CD14-positive monocyte (primary cell): ENCODE data around the gene WFDC8. TPM values are rescaled to one million over a fixed set of nuclear protein-coding genes. Genes with fewer than 3 reads are reported as not detected.

Experiments used
- DNase-seq, 3 donors: peaks; one replicate each; pipeline ENCODE4 v3.0.0-alpha.2; 2011 to 2022
- H2AFZ ChIP-seq: 2 replicates; pipeline ENCODE4 v1.6.0; 2012; ENCODE audit warnings: mild to moderate bottlenecking, low read depth, low read length, inconsistent platforms; ENCODE audit not compliant: insufficient read depth, poor library complexity, severe bottlenecking
- H3K27ac ChIP-seq, 2 donors: 1 replicate in 1 of 2; 2 replicates in 1 of 2; pipeline ENCODE4 v1.5.1; 2012 to 2013; ENCODE audit warnings: low read length in 2 of 2, control low read depth in 1 of 2, inconsistent platforms in 1 of 2, low read depth in 1 of 2, mild to moderate bottlenecking in 1 of 2
- H3K27me3 ChIP-seq, 2 donors: one replicate each; pipeline versions ENCODE4 v1.6.0 to v1.6.1; 2011 to 2013; ENCODE audit warnings: low read length in 2 of 2; ENCODE audit not compliant: control insufficient read depth in 2 of 2, insufficient read depth in 2 of 2
- H3K36me3 ChIP-seq, 2 donors: replicated peaks in 1 of 2; 1 replicate in 1 of 2; 2 replicates in 1 of 2; pipeline versions ENCODE4 v1.5.1 to v1.6.1; 2012 to 2013; ENCODE audit warnings: low read length in 2 of 2, control low read depth in 1 of 2, inconsistent platforms in 1 of 2, mild to moderate bottlenecking in 1 of 2; ENCODE audit not compliant: insufficient read depth in 2 of 2, control insufficient read depth in 1 of 2
- H3K4me1 ChIP-seq, 2 donors: 1 replicate in 1 of 2; 2 replicates in 1 of 2; pipeline versions ENCODE4 v1.5.1 to v1.6.1; 2012 to 2013; ENCODE audit warnings: low read length in 2 of 2, control low read depth in 1 of 2, inconsistent platforms in 1 of 2, mild to moderate bottlenecking in 1 of 2, moderate library complexity in 1 of 2; ENCODE audit not compliant: insufficient read depth in 2 of 2, control insufficient read depth in 1 of 2
- H3K4me2 ChIP-seq: replicated peaks from 2 replicates; pipeline ENCODE3; 2012; ENCODE audit warnings: low read length, moderate library complexity, mild to moderate bottlenecking; ENCODE audit not compliant: poor library complexity, severe bottlenecking; ENCODE audit errors: extremely low read depth
- H3K4me3 ChIP-seq, 3 experiments: fragments of 200-600 bp in 1 of 3; sonication (generic) in 1 of 3; replicated peaks in 1 of 3; 1 replicate in 2 of 3; 2 replicates in 1 of 3; pipeline ENCODE4 v1.5.1; 2011 to 2013; ENCODE audit warnings: low read length in 3 of 3, mild to moderate bottlenecking in 3 of 3, control low read depth in 2 of 3, low read depth in 2 of 3, inconsistent platforms in 1 of 3, moderate library complexity in 1 of 3
- H3K79me2 ChIP-seq: 2 replicates; pipeline ENCODE4 v1.6.0; 2012; ENCODE audit warnings: mild to moderate bottlenecking, control low read depth, inconsistent platforms, low read length, moderate library complexity; ENCODE audit not compliant: insufficient read depth
- H3K9ac ChIP-seq: 2 replicates; pipeline ENCODE4 v1.6.0; 2017; ENCODE audit warnings: low read length, mild to moderate bottlenecking; ENCODE audit not compliant: insufficient read depth, poor library complexity, severe bottlenecking
- H3K9me3 ChIP-seq, 2 donors: replicated peaks in 1 of 2; 1 replicate in 1 of 2; 2 replicates in 1 of 2; pipeline versions ENCODE4 v1.5.1 to v1.6.1; 2012 to 2013; ENCODE audit warnings: low read length in 2 of 2, control low read depth in 1 of 2; ENCODE audit not compliant: control insufficient read depth in 1 of 2, insufficient read depth in 1 of 2
- H4K20me1 ChIP-seq: 2 replicates; pipeline ENCODE4 v1.6.0; 2012; ENCODE audit warnings: mild to moderate bottlenecking, low read length, control low read depth, moderate library complexity; ENCODE audit not compliant: insufficient read depth
- H3K27ac Mint-ChIP-seq, 7 donors: one replicate each; pipeline ENCODE4 v1.8.0; 2020; ENCODE audit warnings: mild to moderate bottlenecking in 7 of 7, mixed read lengths in 7 of 7, moderate library complexity in 6 of 7, inconsistent platforms in 2 of 7
- H3K27me3 Mint-ChIP-seq, 3 donors: one replicate each; pipeline ENCODE4 v1.8.0; 2021 to 2022; ENCODE audit warnings: low read depth in 3 of 3, mild to moderate bottlenecking in 3 of 3, mixed read lengths in 3 of 3, moderate library complexity in 3 of 3, inconsistent platforms in 1 of 3
- H3K36me3 Mint-ChIP-seq, 2 donors: one replicate each; pipeline ENCODE4 v1.8.0; 2020; ENCODE audit warnings: mixed read lengths in 2 of 2, inconsistent platforms in 1 of 2, mild to moderate bottlenecking in 1 of 2
- H3K4me1 Mint-ChIP-seq: one replicate; pipeline ENCODE4 v1.8.0; 2020; ENCODE audit warnings: mild to moderate bottlenecking, mixed read lengths
- H3K4me3 Mint-ChIP-seq, 2 donors: one replicate each; pipeline ENCODE4 v1.8.0; 2020; ENCODE audit warnings: mild to moderate bottlenecking in 2 of 2, mixed read lengths in 2 of 2, moderate library complexity in 1 of 2
- H3K9me3 Mint-ChIP-seq, 7 donors: one replicate each; pipeline ENCODE4 v1.8.0; 2020 to 2022; ENCODE audit warnings: mixed read lengths in 7 of 7, mild to moderate bottlenecking in 6 of 7, moderate library complexity in 6 of 7, inconsistent platforms in 2 of 7
- CTCF ChIP-seq: fragments of 200-600 bp; IDR thresholded peaks from one replicate; pipeline ENCODE4 v1.8.0; 2022; ENCODE audit warnings: antibody characterized with exemption, mild to moderate bottlenecking
- WGBS: methylation state at CpG from one replicate; pipeline ENCODE4 v1.1.5; 2013; ENCODE audit warnings: missing lambda C conversion rate; ENCODE audit not compliant: insufficient coverage; 5-methylcytosine and 5-hydroxymethylcytosine counted together
- intact Hi-C, 2 donors: fragments of 100-400 bp; cut with micrococcal nuclease; formaldehyde crosslinking; loops; one replicate each; pipeline versions ENCODE4 v1.15.0 to v1.15.1; 2023
- polyA plus RNA-seq, 3 donors: library from polyadenylated mRNA; depleted of rRNA in 1 of 3; unstranded in 2 of 3; stranded (reverse) in 1 of 3; fragments of 300-500 nt in 2 of 3; fragments of >200 nt in 1 of 3; fragmentation: Illumina TruSeq in 2 of 3; gene quantifications; 1 replicate in 2 of 3; 2 replicates in 1 of 3; pipeline ENCODE4 v1.2.3, GENCODE V29; 2012 to 2021

The WFDC8 gene
- polyA plus RNA-seq, 3 donors = not detected

DNA sequence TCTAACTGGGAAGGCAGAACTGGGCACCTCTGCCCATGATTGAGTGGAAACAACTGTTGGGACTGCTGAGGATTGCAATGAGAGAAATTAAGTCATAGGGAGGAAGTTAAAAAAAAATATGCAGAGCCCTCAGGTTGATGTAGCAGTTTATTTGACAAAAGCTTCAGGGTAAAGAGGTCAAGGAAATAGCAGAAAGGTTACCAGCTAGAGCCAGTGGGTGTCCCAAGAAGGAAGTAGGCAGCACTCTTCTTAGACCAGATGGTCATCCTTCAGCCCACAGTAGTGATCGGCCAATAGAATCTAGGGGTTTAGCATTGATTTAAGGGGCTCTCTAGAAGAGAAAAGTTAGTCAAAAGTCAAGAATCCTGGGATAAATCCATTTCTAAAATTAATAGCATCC lies 28.7 kb upstream of the WFDC8 start:
- Histone ChIP-seq H2AFZ (no peak overlapping the region), H3K4me2 (no peak overlapping the region), H3K79me2 (no peaks in the 10 kb centered on the region), H3K36me3 (no peaks in the 10 kb centered on the region), H3K4me3 (no peak overlapping the region), H4K20me1 (no peaks in the 10 kb centered on the region), H3K27me3 (no peaks in the 10 kb centered on the region), H3K4me1 (no peaks in the 10 kb centered on the region), H3K27ac (no peak overlapping the region), H3K9me3 (peaks cover 0 to 6% of the 10 kb centered on the region in 2 donors), H3K9ac (no peak overlapping the region)
- no CpG with 5 or more reads among the region's 1 CpG for WGBS
- no peak for TF ChIP-seq CTCF
- no peak overlapping the region for H3K4me3 Mint-ChIP-seq
- H3K36me3 Mint-ChIP-seq = no peaks in the 10 kb centered on the region
- DNase-seq = no peak
- H3K4me1 Mint-ChIP-seq = no peaks in the 10 kb centered on the region
- intact Hi-C loops = no loop called here
- no peak overlapping the region for H3K27ac Mint-ChIP-seq
- H3K27me3 Mint-ChIP-seq = peaks cover 2 to 10% (median 4%) of the 10 kb centered on the region in 3 donors
- peaks cover 4 to 24% (median 13%) of the 10 kb centered on the region in 7 donors for H3K9me3 Mint-ChIP-seq

DNA sequence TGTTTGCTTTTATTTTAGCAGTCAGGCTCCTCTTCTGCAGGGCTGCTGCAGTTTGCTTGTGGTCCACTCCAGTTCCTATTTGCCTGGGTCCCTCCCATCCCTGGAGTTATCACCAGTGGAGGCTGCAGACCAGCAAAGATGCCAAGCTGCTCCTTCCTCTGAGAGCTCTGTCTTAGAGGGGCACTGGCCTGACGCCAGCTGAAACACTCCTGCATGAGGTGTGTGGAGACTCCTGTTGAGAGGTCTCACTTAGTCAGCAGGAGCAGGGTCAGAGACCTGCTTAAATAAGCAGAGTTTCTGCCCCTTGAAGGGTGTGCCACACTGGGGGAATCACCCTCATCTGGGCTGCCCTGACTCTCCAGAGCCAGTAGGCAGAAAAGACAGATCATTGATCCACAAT lies 16.2 kb upstream of the WFDC8 start:
- H3K36me3 ChIP-seq = no peaks in the 10 kb centered on the region
- Mint-ChIP-seq H3K4me3 (no peak overlapping the region), H3K4me1 (peaks cover 10% of the 10 kb centered on the region), H3K9me3 (peaks cover 0 to 5% (median 2%) of the 10 kb centered on the region in 7 donors), H3K27me3 (peaks cover 9 to 18% (median 9%) of the 10 kb centered on the region in 3 donors), H3K27ac (no peak overlapping the region), H3K36me3 (no peaks in the 10 kb centered on the region)
- H3K4me3 ChIP-seq = no peak overlapping the region
- H3K4me2 ChIP-seq = no peak overlapping the region
- no peak for TF ChIP-seq CTCF
- WGBS = no CpG with 5 or more reads among the region's 1 CpG
- intact Hi-C loops = no loop called here
- H2AFZ ChIP-seq = no peak overlapping the region
- peaks cover 0 to 11% of the 10 kb centered on the region in 2 donors for H3K4me1 ChIP-seq
- no peaks in the 10 kb centered on the region for H4K20me1 ChIP-seq
- peaks cover 0 to 5% of the 10 kb centered on the region in 2 donors for H3K27me3 ChIP-seq
- H3K9me3 ChIP-seq = no peaks in the 10 kb centered on the region
- no peak overlapping the region for H3K27ac ChIP-seq
- no peak overlapping the region for H3K9ac ChIP-seq
- DNase-seq = no peak
- H3K79me2 ChIP-seq = no peaks in the 10 kb centered on the region
